Ishikawa (cell line): ENCODE measurements around the gene CNTNAP2.

ENCODE experiments used
- CEBPB ChIP-seq: IDR thresholded peaks from 2 replicates; pipeline ENCODE4 v1.6.1; 2012
- CREB1 ChIP-seq: IDR thresholded peaks from 2 replicates; pipeline ENCODE4 v1.6.1; 2012; ENCODE audit warnings: low read depth
- EGR1 ChIP-seq: IDR thresholded peaks from 2 replicates; pipeline ENCODE4 v1.6.1; 2012
- EP300 ChIP-seq: IDR thresholded peaks from 2 replicates; pipeline ENCODE4 v1.6.1; 2012; ENCODE audit warnings: borderline replicate concordance
- FOXM1 ChIP-seq: IDR thresholded peaks from 2 replicates; pipeline ENCODE4 v1.6.1; 2012; ENCODE audit warnings: low read depth, borderline replicate concordance
- NFIC ChIP-seq: IDR thresholded peaks from 2 replicates; pipeline ENCODE4 v1.6.1; 2012
- RAD21 ChIP-seq: IDR thresholded peaks from 2 replicates; pipeline ENCODE4 v1.6.1; 2012; ENCODE audit warnings: low read depth
- TAF1 ChIP-seq: IDR thresholded peaks from 2 replicates; pipeline ENCODE4 v1.6.1; 2012; ENCODE audit warnings: low read depth, mild to moderate bottlenecking
- TCF12 ChIP-seq: IDR thresholded peaks from 2 replicates; pipeline ENCODE4 v1.6.1; 2012; ENCODE audit warnings: low read depth
- TEAD4 ChIP-seq: IDR thresholded peaks from 2 replicates; pipeline ENCODE4 v1.6.1; 2012
- YY1 ChIP-seq: IDR thresholded peaks from 2 replicates; pipeline ENCODE4 v1.6.1; 2012; ENCODE audit warnings: low read depth
- ZBTB7A ChIP-seq: IDR thresholded peaks from 2 replicates; pipeline ENCODE4 v1.6.1; 2012; ENCODE audit warnings: low read depth
- TF ChIP-seq, protein P1 (sequence below): IDR thresholded peaks from 2 replicates; pipeline ENCODE4 v1.6.1; 2012
- TF ChIP-seq, protein P2 (sequence below): IDR thresholded peaks from 2 replicates; pipeline ENCODE4 v1.6.1; 2012
- TF ChIP-seq, protein P3 (sequence below): IDR thresholded peaks from 2 replicates; pipeline ENCODE4 v1.6.1; 2012; ENCODE audit warnings: low read depth, mild to moderate bottlenecking

CNTNAP2 gene

DNA sequence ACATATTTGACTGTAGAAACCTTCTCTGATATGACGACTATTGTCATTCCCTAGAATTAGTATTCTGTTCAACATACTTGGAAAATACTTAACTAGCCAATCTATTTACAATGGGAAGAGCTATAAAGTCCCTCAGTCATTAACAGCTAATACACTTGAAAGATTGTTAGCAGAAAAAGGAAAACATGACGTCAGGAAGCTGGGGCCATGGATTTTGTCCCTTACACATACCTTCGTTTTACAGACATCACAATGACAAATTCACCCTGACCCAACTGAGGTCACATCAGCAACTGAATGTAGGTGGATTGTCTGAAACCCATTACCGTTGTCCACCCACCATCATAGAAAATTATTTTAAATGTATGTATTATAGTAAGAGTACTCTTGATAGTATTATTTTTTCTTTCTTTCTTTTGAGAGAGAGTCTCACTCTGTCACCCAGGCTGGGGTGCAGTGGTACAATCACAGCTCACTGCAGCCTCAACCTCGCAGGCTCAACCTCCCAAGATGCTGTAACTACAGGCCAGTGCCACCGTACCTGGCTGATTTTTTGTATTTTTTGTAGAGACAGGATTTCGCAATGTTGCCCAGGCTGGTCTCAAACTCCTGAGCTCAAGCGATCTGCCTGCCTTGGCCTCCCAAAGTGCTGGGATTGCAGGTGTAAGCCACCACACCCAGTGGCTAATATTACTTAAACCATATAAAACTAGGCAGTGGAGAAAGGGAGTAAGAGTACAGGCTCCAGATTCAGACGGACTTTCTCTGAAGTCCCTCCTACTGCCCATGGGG is 1977.0 kb downstream of the CNTNAP2 start:
- TF ChIP-seq CREB1 (no peak), TAF1 (no peak), FOXM1 (no peak), RAD21 (no peak), NFIC (no peak), CEBPB (no peak), EGR1 (no peak), YY1 (no peak), TCF12 (no peak), TEAD4 (no peak), ZBTB7A (no peak)
- TF ChIP-seq, protein P1, sequence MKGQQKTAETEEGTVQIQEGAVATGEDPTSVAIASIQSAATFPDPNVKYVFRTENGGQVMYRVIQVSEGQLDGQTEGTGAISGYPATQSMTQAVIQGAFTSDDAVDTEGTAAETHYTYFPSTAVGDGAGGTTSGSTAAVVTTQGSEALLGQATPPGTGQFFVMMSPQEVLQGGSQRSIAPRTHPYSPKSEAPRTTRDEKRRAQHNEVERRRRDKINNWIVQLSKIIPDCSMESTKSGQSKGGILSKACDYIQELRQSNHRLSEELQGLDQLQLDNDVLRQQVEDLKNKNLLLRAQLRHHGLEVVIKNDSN = no peak
- TF ChIP-seq, protein P2, sequence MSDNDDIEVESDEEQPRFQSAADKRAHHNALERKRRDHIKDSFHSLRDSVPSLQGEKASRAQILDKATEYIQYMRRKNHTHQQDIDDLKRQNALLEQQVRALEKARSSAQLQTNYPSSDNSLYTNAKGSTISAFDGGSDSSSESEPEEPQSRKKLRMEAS = no peak
- TF ChIP-seq, protein P3, sequence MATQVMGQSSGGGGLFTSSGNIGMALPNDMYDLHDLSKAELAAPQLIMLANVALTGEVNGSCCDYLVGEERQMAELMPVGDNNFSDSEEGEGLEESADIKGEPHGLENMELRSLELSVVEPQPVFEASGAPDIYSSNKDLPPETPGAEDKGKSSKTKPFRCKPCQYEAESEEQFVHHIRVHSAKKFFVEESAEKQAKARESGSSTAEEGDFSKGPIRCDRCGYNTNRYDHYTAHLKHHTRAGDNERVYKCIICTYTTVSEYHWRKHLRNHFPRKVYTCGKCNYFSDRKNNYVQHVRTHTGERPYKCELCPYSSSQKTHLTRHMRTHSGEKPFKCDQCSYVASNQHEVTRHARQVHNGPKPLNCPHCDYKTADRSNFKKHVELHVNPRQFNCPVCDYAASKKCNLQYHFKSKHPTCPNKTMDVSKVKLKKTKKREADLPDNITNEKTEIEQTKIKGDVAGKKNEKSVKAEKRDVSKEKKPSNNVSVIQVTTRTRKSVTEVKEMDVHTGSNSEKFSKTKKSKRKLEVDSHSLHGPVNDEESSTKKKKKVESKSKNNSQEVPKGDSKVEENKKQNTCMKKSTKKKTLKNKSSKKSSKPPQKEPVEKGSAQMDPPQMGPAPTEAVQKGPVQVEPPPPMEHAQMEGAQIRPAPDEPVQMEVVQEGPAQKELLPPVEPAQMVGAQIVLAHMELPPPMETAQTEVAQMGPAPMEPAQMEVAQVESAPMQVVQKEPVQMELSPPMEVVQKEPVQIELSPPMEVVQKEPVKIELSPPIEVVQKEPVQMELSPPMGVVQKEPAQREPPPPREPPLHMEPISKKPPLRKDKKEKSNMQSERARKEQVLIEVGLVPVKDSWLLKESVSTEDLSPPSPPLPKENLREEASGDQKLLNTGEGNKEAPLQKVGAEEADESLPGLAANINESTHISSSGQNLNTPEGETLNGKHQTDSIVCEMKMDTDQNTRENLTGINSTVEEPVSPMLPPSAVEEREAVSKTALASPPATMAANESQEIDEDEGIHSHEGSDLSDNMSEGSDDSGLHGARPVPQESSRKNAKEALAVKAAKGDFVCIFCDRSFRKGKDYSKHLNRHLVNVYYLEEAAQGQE = no peak

DNA sequence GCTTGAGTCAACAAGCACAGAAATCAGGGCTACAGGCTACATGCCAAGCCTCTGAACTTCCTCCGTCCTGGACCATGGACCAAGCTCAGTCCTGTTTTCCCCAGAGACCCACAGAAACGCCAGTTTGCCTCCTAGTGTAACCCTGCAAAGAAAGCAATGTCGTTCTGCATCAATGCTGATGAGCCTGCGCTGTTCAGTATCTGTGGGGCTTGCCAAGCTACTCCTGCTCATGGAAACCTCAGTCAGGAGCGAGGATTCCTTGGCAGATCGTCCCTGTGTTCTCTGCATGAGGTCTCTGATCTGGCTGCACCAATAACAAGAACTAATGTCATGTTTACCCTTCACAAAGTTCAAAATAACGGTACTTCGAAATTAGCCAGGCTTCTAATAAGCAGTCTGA is 1978.5 kb downstream of the CNTNAP2 start:
- no peak for TF ChIP-seq CEBPB
- TF ChIP-seq ZBTB7A = no peak
- no peak for TF ChIP-seq FOXM1
- no peak for TF ChIP-seq CREB1
- TF ChIP-seq, protein P3 = no peak
- no peak for TF ChIP-seq TAF1
- TF ChIP-seq, protein P1 = no peak
- TF ChIP-seq EP300 = no peak
- TF ChIP-seq EGR1 = no peak
- no peak for TF ChIP-seq NFIC
- TF ChIP-seq TCF12 = no peak
- TF ChIP-seq, protein P2 = no peak
- no peak for TF ChIP-seq RAD21
- no peak for TF ChIP-seq YY1
- TF ChIP-seq TEAD4 = no peak

DNA sequence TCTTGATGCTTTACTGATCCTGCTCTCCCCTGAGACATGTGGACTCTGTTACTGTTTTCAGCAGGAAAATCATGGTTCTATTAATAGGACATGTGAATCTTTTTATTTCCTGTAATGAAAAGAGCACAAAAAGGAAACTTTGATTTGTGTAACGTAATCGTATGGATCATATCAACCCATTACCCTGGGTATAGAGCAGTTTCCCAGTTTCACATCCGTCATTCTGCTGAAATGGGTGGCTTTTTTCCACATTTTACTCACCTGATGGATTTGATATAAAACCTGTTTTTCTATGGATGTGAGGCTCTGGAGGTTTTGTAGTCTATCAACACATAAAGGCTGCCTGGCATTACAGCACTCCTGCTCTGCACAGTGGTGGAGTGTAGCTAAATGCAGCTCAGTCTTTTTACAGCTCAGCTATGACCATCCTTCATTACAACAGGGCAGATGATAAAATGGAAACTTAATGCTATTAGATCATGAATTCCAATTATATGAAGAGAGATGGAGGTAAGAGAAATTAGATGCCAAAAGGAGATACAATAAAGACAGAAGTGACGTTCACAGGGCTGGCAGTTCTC is 1987.6 kb downstream of the CNTNAP2 start:
- TF ChIP-seq YY1 = no peak
- no peak for TF ChIP-seq TAF1
- no peak for TF ChIP-seq CREB1
- TF ChIP-seq, protein P2 = no peak
- TF ChIP-seq FOXM1 = no peak
- no peak for TF ChIP-seq EP300
- no peak for TF ChIP-seq TEAD4
- TF ChIP-seq, protein P1 = no peak
- TF ChIP-seq ZBTB7A = no peak
- TF ChIP-seq, protein P3 = no peak
- TF ChIP-seq NFIC = no peak
